GM12801 (cell line): ENCODE data around the gene CSRNP3.

ENCODE experiments used
- TF ChIP-seq, protein P1 (sequence below): IDR thresholded peaks from one replicate; pipeline ENCODE4 v1.5.1; 2011; ENCODE audit warnings: control low read depth; ENCODE audit not compliant: insufficient read length; ENCODE audit errors: extremely low read depth

CSRNP3 gene

DNA sequence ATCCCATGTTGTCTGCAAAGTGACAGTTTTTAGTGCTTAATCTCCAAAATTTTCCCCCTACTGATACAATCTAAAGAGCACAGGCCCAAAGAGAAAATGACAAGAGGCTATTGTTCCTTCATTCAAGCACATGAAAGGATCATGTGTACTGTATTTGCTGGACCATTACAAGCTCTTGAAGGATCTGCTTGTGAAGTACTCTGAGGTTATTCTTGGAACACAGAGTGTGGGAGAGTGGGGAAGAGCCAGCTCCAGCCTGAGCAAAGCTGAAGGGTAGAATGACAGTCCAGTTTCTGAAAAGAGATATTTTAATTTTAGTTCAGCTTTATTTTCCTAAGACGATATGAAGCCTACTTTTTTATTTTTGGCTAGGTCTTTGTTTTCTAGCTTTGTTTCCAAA lies 212.3 kb downstream of the CSRNP3 start:
- TF ChIP-seq, protein P1, sequence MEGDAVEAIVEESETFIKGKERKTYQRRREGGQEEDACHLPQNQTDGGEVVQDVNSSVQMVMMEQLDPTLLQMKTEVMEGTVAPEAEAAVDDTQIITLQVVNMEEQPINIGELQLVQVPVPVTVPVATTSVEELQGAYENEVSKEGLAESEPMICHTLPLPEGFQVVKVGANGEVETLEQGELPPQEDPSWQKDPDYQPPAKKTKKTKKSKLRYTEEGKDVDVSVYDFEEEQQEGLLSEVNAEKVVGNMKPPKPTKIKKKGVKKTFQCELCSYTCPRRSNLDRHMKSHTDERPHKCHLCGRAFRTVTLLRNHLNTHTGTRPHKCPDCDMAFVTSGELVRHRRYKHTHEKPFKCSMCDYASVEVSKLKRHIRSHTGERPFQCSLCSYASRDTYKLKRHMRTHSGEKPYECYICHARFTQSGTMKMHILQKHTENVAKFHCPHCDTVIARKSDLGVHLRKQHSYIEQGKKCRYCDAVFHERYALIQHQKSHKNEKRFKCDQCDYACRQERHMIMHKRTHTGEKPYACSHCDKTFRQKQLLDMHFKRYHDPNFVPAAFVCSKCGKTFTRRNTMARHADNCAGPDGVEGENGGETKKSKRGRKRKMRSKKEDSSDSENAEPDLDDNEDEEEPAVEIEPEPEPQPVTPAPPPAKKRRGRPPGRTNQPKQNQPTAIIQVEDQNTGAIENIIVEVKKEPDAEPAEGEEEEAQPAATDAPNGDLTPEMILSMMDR, result no peak

DNA sequence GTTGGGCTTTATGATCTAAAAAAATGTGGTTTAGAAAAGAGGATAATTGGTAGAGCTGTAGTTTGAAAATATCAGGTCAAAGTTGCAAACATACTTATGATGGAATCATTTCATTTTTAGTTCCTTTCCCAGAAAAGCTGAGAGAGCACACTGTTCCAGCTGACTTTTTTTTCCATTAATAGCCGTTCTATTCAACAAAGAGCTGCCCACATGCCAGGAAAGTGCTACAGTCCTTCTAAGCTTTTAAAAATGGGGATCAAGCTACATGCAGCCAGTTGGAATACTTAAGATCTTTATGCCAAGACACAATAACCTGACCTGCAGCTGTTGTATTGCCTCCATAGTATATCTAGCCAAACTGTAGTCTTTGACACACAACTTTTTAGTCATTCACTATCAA lies 213.0 kb downstream of the CSRNP3 start:
- TF ChIP-seq, protein P1, result no peak

DNA sequence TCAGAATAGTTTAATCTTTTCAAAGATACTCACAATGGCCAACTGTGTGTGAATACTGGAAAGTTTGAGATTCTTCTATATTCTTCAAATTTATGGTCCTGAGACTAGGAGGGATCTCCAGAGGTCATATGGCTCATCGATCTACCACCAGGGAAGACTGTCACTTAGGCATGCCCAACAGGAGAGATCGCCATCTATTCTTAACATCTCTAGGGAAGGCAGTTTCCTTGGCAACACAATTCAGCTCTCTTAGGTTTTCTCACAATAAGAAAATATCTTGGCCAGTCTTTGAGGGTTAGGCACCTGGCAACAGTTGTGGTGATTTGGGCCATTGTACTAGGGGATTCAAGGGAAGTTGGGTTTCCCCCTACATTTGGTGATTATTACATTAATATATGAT lies 217.3 kb downstream of the CSRNP3 start:
- TF ChIP-seq, protein P1, result no peak

DNA sequence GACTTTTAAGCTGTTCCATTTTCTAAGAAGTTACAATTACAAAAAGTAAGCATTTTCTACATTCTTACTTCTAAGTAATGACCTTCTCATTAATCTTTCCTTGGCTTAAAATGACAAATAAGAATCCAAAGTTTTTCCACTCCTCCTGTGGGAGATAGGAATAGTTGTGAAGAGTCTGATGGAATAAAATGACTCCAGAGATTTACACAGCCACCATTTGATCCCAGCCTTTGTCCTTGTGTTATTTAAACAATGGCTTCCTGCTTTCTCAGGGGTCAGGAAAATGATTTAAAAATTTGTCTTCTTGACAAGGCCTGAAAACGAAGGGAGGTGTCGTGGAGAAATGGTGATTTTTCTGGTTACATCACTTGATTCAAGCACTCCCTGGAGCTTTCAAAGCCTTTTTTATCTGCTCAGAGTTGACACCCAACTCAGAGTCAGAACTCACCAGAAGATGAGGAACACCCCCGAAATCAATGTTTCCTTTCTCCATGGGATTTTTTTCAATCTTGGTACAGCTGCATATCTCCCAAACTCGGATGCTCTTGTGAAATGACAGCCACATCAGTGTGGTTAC lies 218.0 kb downstream of the CSRNP3 start:
- TF ChIP-seq, protein P1, result no peak

DNA sequence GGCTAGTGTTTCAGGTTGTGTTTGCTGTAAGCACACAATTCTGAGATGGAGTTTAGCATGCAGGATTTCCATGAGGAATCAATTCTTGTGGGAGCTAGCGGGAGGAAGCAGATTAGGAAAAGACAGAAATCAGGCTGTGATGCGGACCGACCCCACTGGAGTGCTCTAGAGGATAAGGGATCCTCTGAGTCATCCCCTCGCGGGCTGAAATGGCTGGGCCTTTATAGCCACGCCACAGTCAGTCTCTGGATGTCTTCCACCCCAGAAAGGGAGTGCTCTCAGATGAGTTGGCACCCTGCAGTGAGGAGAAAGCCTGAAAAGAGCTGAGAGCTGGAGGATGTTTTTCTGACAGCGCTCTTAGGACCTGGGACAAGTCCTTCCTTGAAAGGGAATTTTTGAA lies 222.1 kb downstream of the CSRNP3 start:
- TF ChIP-seq, protein P1, result no peak

DNA sequence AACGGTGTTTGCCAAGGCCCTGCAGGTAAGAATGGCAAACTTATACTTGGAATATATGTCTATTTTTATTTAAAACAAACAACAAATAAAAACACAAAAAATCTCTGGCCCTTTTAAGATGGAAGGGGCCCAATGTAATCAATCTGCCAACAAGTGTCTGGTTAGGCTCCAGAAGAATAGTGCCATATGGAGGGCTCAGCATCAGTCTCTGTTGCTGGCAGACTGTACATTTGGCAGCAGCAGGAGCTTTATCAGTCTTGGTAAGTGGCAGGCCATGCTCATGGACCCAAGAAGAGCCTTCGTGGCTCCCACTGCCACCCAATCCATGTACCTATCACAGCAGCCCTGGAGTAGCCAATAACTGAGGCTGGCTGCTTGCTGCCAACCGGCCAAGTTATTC lies 223.4 kb downstream of the CSRNP3 start:
- TF ChIP-seq, protein P1, result no peak

DNA sequence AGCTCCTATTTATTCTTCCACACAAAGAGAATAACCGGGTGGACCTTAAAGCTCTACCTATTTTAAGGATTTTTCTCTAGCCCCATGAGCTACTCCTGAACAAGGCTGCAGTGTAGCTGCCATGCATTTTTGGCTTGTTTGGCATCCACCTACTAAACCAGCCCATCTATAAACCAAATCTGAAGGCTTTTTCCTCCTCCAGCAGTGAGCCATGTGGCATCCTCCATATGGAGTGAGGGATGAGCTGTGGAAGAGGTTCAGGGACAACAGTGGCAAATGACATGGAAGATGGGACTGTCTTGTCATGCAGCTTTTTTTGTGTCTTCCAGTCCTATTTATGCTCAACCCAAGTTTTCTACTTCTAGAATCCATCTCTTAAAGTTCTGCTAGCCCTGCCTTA lies 224.3 kb downstream of the CSRNP3 start:
- TF ChIP-seq, protein P1, result no peak
